Testis (tissue), 3 donors: Measurements from ENCODE around the gene TBC1D22A. TPM values are rescaled to one million over a fixed set of nuclear protein-coding genes. Genes with fewer than 3 reads are reported as not detected.

ENCODE experiments used
- DNase-seq: peaks from one replicate; pipeline ENCODE4 v3.0.0-alpha.2; 2019
- H3K27ac ChIP-seq, 2 donors: fragments of 200-600 bp; sonication (generic); one replicate each; pipeline ENCODE4 v1.5.1; 2019
- H3K27me3 ChIP-seq: fragments of 200-600 bp; sonication (generic); one replicate; pipeline ENCODE4 v1.5.1; 2019
- H3K36me3 ChIP-seq: fragments of 200-600 bp; sonication (generic); one replicate; pipeline ENCODE4 v1.5.1; 2017; ENCODE audit warnings: low read depth; ENCODE audit errors: missing control alignments
- H3K4me1 ChIP-seq: fragments of 200-600 bp; sonication (generic); one replicate; pipeline ENCODE4 v1.5.1; 2019
- H3K4me3 ChIP-seq, 2 donors: fragments of 200-600 bp; sonication (generic); one replicate each; pipeline ENCODE4 v1.5.1; 2017 to 2019
- H3K9me3 ChIP-seq: fragments of 200-600 bp; sonication (generic); one replicate; pipeline ENCODE4 v1.5.1; 2017
- POLR2A ChIP-seq: fragments of 450-650 bp; IDR thresholded peaks from one replicate; pipeline ENCODE4 v1.6.1; 2017; ENCODE audit warnings: antibody characterized with exemption, mild to moderate bottlenecking, moderate library complexity
- WGBS, 2 donors: methylation state at CpG; one replicate each; pipeline ENCODE4 v1.1.5; 2018; 5-methylcytosine and 5-hydroxymethylcytosine counted together
- intact Hi-C: fragments of 100-400 bp; cut with DNase I; formaldehyde crosslinking; loops from one replicate; pipeline ENCODE4 v1.15.1; 2023; ENCODE audit warnings: low total_unique reads
- polyA plus RNA-seq: library from polyadenylated mRNA; stranded (reverse); fragments of 350-450 nt; fragmentation: Illumina TruSeq; extraction: RNeasy Lipid Tissue Mini Kit (QIAGEN cat#74804); gene quantifications from one replicate; pipeline ENCODE4 v1.2.3, GENCODE V29; 2014; ENCODE audit warnings: low read depth, low replicate concordance; ENCODE audit not compliant: insufficient read depth
- total RNA-seq, 2 donors: library from RNA; depleted of rRNA; stranded (reverse); fragments of >200 nt; gene quantifications; one replicate each; pipeline ENCODE4 v1.2.3, GENCODE V29; 2016
- TF ChIP-seq, protein P1 (sequence below), 3 experiments: fragments of 450-650 bp in 2 of 3; fragments of 200-600 bp in 1 of 3; sonication (generic) in 1 of 3; IDR thresholded peaks; one replicate each; pipeline ENCODE4 v1.5.1; 2016 to 2019; ENCODE audit warnings: antibody characterized with exemption in 3 of 3, mild to moderate bottlenecking in 2 of 3, moderate library complexity in 1 of 3

Gene TBC1D22A
- total and polyA plus RNA-seq, 3 donors from 2014 or later, result 16.6 to 32.8 (median 28.5) TPM

- WGBS, 2 donors, result 57 to 77% methylated on average over 13 to 15 of the region's 15 CpGs
- peaks cover 12% of the 10 kb centered on the region for H3K4me1 ChIP-seq
- H3K27ac ChIP-seq, result no peak overlapping the region
- intact Hi-C loops, result no loop called here
- no peaks in the 10 kb centered on the region for H3K27me3 ChIP-seq
- no peaks in the 10 kb centered on the region for H3K9me3 ChIP-seq
- DNase-seq, result peak; percentile 38
- no peak for TF ChIP-seq POLR2A
- TF ChIP-seq, protein P1, sequence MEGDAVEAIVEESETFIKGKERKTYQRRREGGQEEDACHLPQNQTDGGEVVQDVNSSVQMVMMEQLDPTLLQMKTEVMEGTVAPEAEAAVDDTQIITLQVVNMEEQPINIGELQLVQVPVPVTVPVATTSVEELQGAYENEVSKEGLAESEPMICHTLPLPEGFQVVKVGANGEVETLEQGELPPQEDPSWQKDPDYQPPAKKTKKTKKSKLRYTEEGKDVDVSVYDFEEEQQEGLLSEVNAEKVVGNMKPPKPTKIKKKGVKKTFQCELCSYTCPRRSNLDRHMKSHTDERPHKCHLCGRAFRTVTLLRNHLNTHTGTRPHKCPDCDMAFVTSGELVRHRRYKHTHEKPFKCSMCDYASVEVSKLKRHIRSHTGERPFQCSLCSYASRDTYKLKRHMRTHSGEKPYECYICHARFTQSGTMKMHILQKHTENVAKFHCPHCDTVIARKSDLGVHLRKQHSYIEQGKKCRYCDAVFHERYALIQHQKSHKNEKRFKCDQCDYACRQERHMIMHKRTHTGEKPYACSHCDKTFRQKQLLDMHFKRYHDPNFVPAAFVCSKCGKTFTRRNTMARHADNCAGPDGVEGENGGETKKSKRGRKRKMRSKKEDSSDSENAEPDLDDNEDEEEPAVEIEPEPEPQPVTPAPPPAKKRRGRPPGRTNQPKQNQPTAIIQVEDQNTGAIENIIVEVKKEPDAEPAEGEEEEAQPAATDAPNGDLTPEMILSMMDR (IDR thresholded peaks at IDR 0.05), result no peak
- H3K36me3 ChIP-seq, result no peaks in the 10 kb centered on the region
- no peak overlapping the region for H3K4me3 ChIP-seq
Measured at GRCh38 chr22:46829941-46830715, 67.7 kb downstream of the TBC1D22A start.

GRCh38 chr22:46830841-46831240 is 68.4 kb downstream of the TBC1D22A start:
- Histone ChIP-seq H3K27me3 (no peaks in the 10 kb centered on the region), H3K27ac (no peak overlapping the region), H3K9me3 (no peaks in the 10 kb centered on the region), H3K36me3 (no peaks in the 10 kb centered on the region), H3K4me1 (peaks cover 12% of the 10 kb centered on the region), H3K4me3 (no peak overlapping the region)
- no peak for DNase-seq
- TF ChIP-seq POLR2A, result no peak
- TF ChIP-seq, protein P1 (IDR thresholded peaks at IDR 0.05), result no peak
- 74 to 84% methylated on average over 8 of the region's 8 CpGs for WGBS, 2 donors
- intact Hi-C loops, result no loop called here

DNA sequence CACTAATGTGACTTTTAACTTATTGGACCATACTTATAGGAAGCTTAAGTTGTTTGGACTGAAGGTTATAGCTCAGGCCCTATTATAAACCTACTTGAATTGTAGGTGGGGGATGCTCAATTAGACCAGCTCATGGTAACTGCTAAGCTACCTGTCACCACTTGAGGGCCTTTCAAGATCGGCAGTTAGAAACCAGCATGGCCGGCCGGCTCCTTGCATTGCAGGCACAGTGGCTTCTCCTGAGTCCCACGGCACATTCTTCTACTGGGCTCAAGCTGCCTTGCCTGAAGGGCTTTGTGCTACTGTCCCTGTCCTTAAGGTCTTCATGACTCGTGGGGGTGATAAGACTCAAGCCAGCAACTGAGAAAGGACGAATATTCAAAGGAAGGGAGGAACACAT is 70.8 kb downstream of the TBC1D22A start:
- Histone ChIP-seq H3K4me1 (peaks cover 12% of the 10 kb centered on the region), H3K4me3 (no peak overlapping the region), H3K27me3 (no peaks in the 10 kb centered on the region), H3K27ac (no peak overlapping the region), H3K36me3 (no peaks in the 10 kb centered on the region), H3K9me3 (no peaks in the 10 kb centered on the region)
- 67 to 77% methylated on average over 5 to 6 of the region's 6 CpGs for WGBS, 2 donors
- DNase-seq, result no peak
- TF ChIP-seq POLR2A, result no peak
- TF ChIP-seq, protein P1 (IDR thresholded peaks at IDR 0.05), result no peak
- intact Hi-C loops, result no loop called here

DNA sequence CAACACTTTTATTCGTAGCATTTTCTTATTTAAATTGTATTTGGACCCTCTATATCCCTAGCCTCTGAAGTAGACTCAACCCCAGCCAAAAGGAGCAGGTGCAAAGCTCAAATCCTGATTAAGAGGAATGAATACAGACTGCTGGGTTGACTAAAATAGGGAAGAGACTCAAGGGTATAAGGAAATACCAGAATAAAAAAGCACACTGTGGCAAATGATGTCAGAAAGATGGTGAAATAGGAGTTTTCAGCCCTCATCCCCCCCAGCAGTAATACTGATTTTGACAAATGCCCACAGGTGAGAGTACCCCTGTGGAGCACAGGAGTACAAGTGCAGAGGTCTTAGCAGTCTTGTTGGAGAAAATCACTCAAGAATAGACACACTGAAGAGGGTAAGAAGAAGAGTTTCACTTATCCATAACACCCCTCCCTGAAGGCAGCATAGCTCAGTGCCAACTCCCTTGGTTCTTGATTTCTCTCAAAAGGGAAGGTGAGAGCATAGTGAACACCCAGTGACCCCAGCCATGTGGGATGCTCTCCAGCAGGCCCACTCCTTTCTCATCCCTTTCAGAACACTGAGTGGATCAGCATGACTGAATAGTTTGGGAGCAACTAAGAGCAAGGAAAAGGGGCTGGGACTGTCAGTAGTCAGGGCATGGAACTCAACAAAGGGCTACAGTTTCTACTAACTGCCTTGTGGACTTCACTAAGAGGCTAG is 71.7 kb downstream of the TBC1D22A start:
- DNase-seq, result no peak
- 96 to 98% methylated on average over 1 of the region's 1 CpG for WGBS, 2 donors
- intact Hi-C loops, result no loop called here
- Histone ChIP-seq H3K27ac (no peak overlapping the region), H3K27me3 (no peaks in the 10 kb centered on the region), H3K4me1 (peaks cover 8% of the 10 kb centered on the region), H3K4me3 (no peak overlapping the region), H3K36me3 (no peaks in the 10 kb centered on the region), H3K9me3 (no peaks in the 10 kb centered on the region)
- TF ChIP-seq, protein P1 (IDR thresholded peaks at IDR 0.05), result no peak
- TF ChIP-seq POLR2A, result no peak
